WTC11 (cell line): ENCODE results near the gene INKA1. TPM values are rescaled to one million over a fixed set of nuclear protein-coding genes. Genes with fewer than 3 reads are reported as not detected.

Experiments used
- ATAC-seq: fragments of 200-7000 bp; cut with Tn5 transposase; 2 replicates; pipeline ENCODE4 v1.10.0; 2021; ENCODE audit warnings: mild to moderate bottlenecking, moderate library complexity
- CTCF ChIA-PET: fragments of 300-600 bp; sonication (Branson Sonifier 250); formaldehyde crosslinking; loops from one replicate; lab custom pipeline; 2021; ENCODE audit warnings: antibody characterized with exemption; lab: Charles Lee
- POLR2A ChIA-PET: fragments of 350-600 bp; sonication (Branson Sonifier 250); formaldehyde crosslinking; loops from one replicate; lab custom pipeline; 2021; ENCODE audit warnings: antibody characterized with exemption; lab: Charles Lee
- DNase-seq: peaks from one replicate; pipeline ENCODE4 v3.0.0; 2021; ENCODE audit warnings: low spot score
- H3K27ac Mint-ChIP-seq: 2 replicates; pipeline ENCODE4 v1.8.0; 2021; ENCODE audit warnings: mixed read lengths
- H3K27me3 Mint-ChIP-seq: 2 replicates; pipeline ENCODE4 v1.8.0; 2021; ENCODE audit warnings: low read depth, mild to moderate bottlenecking, moderate library complexity, mixed read lengths
- H3K36me3 Mint-ChIP-seq: 2 replicates; pipeline ENCODE4 v1.8.0; 2021; ENCODE audit warnings: mixed read lengths
- H3K4me1 Mint-ChIP-seq: 2 replicates; pipeline ENCODE4 v1.8.0; 2022; ENCODE audit warnings: mixed read lengths
- H3K4me3 Mint-ChIP-seq: 2 replicates; pipeline ENCODE4 v1.8.0; 2021; ENCODE audit warnings: mild to moderate bottlenecking, moderate library complexity, mixed read lengths
- H3K9me3 Mint-ChIP-seq: 2 replicates; pipeline ENCODE4 v1.8.0; 2021; ENCODE audit warnings: mixed read lengths
- GTF2I ChIP-seq: fragments of 250-450 bp; sonication (Bioruptor Pico); conservative IDR thresholded peaks from 2 replicates; pipeline ENCODE4 v1.4.0; 2021; ENCODE audit warnings: mild to moderate bottlenecking
- HMGA2 ChIP-seq: fragments of 250-450 bp; sonication (Bioruptor Pico); IDR thresholded peaks from 2 replicates; pipeline ENCODE4 v1.4.0; 2021; ENCODE audit warnings: mild to moderate bottlenecking, moderate library complexity
- KAT7 ChIP-seq: sonication (generic); formaldehyde crosslinking; IDR thresholded peaks from 2 replicates; pipeline ENCODE4 v1.8.1; 2023; ENCODE audit warnings: missing genetic modification reagents, mild to moderate bottlenecking, borderline replicate concordance
- RELA ChIP-seq: sonication (generic); formaldehyde crosslinking; IDR thresholded peaks from 2 replicates; pipeline ENCODE4 v1.8.1; 2022; ENCODE audit warnings: missing genetic modification reagents, mild to moderate bottlenecking, borderline replicate concordance
- RORB ChIP-seq: fragments of 250-450 bp; sonication (Bioruptor Pico); IDR thresholded peaks from 2 replicates; pipeline ENCODE4 v1.9.0; 2021; ENCODE audit warnings: mild to moderate bottlenecking
- ZNF232 ChIP-seq: sonication (generic); formaldehyde crosslinking; IDR thresholded peaks from 2 replicates; pipeline ENCODE4 v1.8.0; 2022; ENCODE audit warnings: mild to moderate bottlenecking, missing genetic modification reagents
- ZNF396 ChIP-seq: fragments of 250-450 bp; sonication (Bioruptor Pico); IDR thresholded peaks from 2 replicates; pipeline ENCODE4 v1.8.0; 2021; ENCODE audit warnings: mild to moderate bottlenecking, moderate library complexity, borderline replicate concordance
- total RNA-seq: library from RNA; stranded (reverse); gene quantifications from 3 replicates; pipeline ENCODE4 v1.2.3, GENCODE V29; 2021
- TF ChIP-seq, protein P1 (sequence below): fragments of 250-450 bp; sonication (Bioruptor Pico); IDR thresholded peaks from 2 replicates; pipeline ENCODE4 v1.9.0; 2021; ENCODE audit warnings: mild to moderate bottlenecking
- TF ChIP-seq, protein P2 (sequence below): sonication (generic); formaldehyde crosslinking; IDR thresholded peaks from 2 replicates; pipeline ENCODE4 v1.8.0; 2022; ENCODE audit warnings: mild to moderate bottlenecking, missing genetic modification reagents
- TF ChIP-seq, protein P3 (sequence below): fragments of 250-450 bp; sonication (Bioruptor Pico); IDR thresholded peaks from 2 replicates; pipeline ENCODE4 v1.9.0; 2021; ENCODE audit warnings: mild to moderate bottlenecking, borderline replicate concordance
- TF ChIP-seq, protein P4 (sequence below): sonication (generic); formaldehyde crosslinking; IDR thresholded peaks from 2 replicates; pipeline ENCODE4 v1.8.1; 2022; ENCODE audit warnings: mild to moderate bottlenecking, moderate library complexity, missing genetic modification reagents
- TF ChIP-seq, protein P5 (sequence below): sonication (generic); formaldehyde crosslinking; IDR thresholded peaks from 2 replicates; pipeline ENCODE4 v1.8.0; 2022; ENCODE audit warnings: mild to moderate bottlenecking, missing genetic modification reagents
- TF ChIP-seq, protein P6 (sequence below): sonication (generic); formaldehyde crosslinking; IDR thresholded peaks from 2 replicates; pipeline ENCODE4 v1.8.1; 2023; ENCODE audit warnings: mild to moderate bottlenecking, missing genetic modification reagents, borderline replicate concordance

Gene INKA1
- total RNA-seq, 1 experiment from 2014 or later: 2.0 TPM

DNA sequence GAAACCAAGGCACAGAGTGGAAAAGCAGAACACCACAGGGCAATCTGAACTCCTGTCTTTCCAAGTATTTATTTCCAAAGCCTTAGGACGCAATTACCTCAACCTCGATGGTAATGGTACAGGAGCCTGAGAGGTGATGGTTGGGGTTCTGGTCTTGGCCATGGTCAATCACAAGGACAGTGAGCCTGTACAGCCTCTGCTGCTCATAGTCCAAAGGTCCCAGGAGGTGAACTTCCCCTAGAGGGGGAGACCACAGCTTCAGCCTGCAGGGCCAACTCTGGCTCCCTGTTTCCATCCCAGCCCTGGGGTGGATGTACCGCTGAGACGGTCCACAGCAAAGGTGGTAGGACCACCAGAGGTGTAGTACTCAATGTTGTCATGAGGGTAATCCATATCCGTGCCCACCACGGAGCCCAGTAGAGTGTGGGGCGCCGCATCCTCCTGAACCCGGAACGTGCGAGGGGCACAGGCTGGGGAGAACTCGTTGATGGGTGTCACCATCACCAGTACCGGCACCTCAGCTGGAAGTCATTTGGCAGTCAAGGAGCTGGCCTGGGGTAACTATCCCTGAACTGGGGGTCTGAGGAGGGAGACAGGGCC lies 9.5 kb upstream of the INKA1 start:
- Mint-ChIP-seq H3K4me3 (no peak overlapping the region), H3K9me3 (no peaks in the 10 kb centered on the region), H3K4me1 (peaks cover 3% of the 10 kb centered on the region; the same call in 1 of the 2 replicates), H3K36me3 (no peaks in the 10 kb centered on the region), H3K27ac (no peak overlapping the region), H3K27me3 (peaks cover 11% of the 10 kb centered on the region)
- TF ChIP-seq, protein P1, sequence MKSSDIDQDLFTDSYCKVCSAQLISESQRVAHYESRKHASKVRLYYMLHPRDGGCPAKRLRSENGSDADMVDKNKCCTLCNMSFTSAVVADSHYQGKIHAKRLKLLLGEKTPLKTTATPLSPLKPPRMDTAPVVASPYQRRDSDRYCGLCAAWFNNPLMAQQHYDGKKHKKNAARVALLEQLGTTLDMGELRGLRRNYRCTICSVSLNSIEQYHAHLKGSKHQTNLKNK (CRISPR knock-in tag): no peak
- TF ChIP-seq ZNF396: no peak
- no peak for TF ChIP-seq RORB
- no peak for TF ChIP-seq HMGA2 (CRISPR knock-in tag)
- TF ChIP-seq, protein P2, sequence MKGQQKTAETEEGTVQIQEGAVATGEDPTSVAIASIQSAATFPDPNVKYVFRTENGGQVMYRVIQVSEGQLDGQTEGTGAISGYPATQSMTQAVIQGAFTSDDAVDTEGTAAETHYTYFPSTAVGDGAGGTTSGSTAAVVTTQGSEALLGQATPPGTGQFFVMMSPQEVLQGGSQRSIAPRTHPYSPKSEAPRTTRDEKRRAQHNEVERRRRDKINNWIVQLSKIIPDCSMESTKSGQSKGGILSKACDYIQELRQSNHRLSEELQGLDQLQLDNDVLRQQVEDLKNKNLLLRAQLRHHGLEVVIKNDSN: no peak
- TF ChIP-seq RELA: no peak
- TF ChIP-seq, protein P3, sequence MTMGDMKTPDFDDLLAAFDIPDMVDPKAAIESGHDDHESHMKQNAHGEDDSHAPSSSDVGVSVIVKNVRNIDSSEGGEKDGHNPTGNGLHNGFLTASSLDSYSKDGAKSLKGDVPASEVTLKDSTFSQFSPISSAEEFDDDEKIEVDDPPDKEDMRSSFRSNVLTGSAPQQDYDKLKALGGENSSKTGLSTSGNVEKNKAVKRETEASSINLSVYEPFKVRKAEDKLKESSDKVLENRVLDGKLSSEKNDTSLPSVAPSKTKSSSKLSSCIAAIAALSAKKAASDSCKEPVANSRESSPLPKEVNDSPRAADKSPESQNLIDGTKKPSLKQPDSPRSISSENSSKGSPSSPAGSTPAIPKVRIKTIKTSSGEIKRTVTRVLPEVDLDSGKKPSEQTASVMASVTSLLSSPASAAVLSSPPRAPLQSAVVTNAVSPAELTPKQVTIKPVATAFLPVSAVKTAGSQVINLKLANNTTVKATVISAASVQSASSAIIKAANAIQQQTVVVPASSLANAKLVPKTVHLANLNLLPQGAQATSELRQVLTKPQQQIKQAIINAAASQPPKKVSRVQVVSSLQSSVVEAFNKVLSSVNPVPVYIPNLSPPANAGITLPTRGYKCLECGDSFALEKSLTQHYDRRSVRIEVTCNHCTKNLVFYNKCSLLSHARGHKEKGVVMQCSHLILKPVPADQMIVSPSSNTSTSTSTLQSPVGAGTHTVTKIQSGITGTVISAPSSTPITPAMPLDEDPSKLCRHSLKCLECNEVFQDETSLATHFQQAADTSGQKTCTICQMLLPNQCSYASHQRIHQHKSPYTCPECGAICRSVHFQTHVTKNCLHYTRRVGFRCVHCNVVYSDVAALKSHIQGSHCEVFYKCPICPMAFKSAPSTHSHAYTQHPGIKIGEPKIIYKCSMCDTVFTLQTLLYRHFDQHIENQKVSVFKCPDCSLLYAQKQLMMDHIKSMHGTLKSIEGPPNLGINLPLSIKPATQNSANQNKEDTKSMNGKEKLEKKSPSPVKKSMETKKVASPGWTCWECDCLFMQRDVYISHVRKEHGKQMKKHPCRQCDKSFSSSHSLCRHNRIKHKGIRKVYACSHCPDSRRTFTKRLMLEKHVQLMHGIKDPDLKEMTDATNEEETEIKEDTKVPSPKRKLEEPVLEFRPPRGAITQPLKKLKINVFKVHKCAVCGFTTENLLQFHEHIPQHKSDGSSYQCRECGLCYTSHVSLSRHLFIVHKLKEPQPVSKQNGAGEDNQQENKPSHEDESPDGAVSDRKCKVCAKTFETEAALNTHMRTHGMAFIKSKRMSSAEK: no peak
- TF ChIP-seq, protein P4, sequence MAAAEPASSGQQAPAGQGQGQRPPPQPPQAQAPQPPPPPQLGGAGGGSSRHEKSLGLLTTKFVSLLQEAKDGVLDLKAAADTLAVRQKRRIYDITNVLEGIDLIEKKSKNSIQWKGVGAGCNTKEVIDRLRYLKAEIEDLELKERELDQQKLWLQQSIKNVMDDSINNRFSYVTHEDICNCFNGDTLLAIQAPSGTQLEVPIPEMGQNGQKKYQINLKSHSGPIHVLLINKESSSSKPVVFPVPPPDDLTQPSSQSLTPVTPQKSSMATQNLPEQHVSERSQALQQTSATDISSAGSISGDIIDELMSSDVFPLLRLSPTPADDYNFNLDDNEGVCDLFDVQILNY (CRISPR knock-in tag): no peak
- TF ChIP-seq ZNF232 (CRISPR knock-in tag): no peak
- TF ChIP-seq KAT7 (CRISPR knock-in tag): no peak
- POLR2A ChIA-PET: no interaction called here
- CTCF ChIA-PET: interaction anchor here (1.5 kb wide), 1 partner anchor 9 kb away, joined by 4 read pairs; no protein-coding TSS in a partner anchor
- ATAC-seq: no peak
- no peak for DNase-seq

DNA sequence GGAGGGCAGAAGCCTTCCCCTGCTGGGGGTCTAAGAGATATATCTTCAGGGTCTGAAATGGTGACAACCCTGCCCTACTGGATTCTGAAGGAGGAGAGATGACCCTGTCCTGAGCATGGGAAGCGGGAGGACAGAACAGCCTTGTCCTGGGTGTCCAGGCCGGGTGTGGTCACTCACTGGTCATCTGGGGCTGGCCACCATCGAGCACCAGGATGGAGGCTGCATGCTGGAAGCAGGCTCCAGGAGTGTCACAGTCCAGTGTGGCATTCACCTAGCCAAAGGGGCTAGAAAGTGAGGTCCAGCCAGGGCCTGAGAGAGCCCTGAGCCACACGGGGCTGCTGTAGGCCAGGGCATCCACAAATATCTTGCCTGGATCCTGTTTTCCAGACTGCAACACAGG lies 8.6 kb upstream of the INKA1 start:
- Mint-ChIP-seq H3K4me1 (peaks cover 3% of the 10 kb centered on the region; the same call in 1 of the 2 replicates), H3K27ac (no peak overlapping the region), H3K9me3 (no peaks in the 10 kb centered on the region), H3K4me3 (no peak overlapping the region), H3K27me3 (peaks cover 11% of the 10 kb centered on the region), H3K36me3 (no peaks in the 10 kb centered on the region)
- ATAC-seq: no peak
- DNase-seq: no peak
- ChIA-PET CTCF (interaction anchor here (0.5 to 1.5 kb wide), 2 partner anchors 8 to 106 kb away, joined by 3 to 4 read pairs; no protein-coding TSS in a partner anchor), POLR2A (no interaction called here)
- TF ChIP-seq, protein P5, sequence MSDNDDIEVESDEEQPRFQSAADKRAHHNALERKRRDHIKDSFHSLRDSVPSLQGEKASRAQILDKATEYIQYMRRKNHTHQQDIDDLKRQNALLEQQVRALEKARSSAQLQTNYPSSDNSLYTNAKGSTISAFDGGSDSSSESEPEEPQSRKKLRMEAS (CRISPR knock-in tag): no peak
- no peak for TF ChIP-seq GTF2I (CRISPR knock-in tag)
- TF ChIP-seq, protein P6, sequence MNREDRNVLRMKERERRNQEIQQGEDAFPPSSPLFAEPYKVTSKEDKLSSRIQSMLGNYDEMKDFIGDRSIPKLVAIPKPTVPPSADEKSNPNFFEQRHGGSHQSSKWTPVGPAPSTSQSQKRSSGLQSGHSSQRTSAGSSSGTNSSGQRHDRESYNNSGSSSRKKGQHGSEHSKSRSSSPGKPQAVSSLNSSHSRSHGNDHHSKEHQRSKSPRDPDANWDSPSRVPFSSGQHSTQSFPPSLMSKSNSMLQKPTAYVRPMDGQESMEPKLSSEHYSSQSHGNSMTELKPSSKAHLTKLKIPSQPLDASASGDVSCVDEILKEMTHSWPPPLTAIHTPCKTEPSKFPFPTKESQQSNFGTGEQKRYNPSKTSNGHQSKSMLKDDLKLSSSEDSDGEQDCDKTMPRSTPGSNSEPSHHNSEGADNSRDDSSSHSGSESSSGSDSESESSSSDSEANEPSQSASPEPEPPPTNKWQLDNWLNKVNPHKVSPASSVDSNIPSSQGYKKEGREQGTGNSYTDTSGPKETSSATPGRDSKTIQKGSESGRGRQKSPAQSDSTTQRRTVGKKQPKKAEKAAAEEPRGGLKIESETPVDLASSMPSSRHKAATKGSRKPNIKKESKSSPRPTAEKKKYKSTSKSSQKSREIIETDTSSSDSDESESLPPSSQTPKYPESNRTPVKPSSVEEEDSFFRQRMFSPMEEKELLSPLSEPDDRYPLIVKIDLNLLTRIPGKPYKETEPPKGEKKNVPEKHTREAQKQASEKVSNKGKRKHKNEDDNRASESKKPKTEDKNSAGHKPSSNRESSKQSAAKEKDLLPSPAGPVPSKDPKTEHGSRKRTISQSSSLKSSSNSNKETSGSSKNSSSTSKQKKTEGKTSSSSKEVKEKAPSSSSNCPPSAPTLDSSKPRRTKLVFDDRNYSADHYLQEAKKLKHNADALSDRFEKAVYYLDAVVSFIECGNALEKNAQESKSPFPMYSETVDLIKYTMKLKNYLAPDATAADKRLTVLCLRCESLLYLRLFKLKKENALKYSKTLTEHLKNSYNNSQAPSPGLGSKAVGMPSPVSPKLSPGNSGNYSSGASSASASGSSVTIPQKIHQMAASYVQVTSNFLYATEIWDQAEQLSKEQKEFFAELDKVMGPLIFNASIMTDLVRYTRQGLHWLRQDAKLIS (CRISPR knock-in tag): no peak
